Measurements from ENCODE around the gene TBX2.

TBX2 gene

DNA sequence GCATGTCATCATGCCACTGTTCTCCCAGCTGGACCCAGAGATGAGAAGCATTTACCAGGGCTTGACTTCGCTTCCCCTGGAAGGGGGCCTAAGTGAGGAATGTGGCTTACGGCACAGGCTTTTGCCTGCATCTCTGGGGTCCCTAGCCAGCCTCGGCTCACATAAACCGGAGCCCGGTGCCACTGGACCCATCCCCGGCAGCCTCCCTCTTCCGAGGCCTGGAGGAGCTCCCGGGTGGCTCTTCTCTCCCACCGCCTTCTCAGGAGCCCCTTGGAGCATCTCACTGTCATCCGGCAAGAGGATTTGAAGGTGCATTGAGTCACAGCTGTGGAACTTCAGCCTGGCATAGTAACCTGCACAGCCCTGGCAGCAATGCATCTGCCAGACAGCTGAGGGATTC, 29.9 kb upstream of the TBX2 start:
- DNase-seq: no peak

DNA sequence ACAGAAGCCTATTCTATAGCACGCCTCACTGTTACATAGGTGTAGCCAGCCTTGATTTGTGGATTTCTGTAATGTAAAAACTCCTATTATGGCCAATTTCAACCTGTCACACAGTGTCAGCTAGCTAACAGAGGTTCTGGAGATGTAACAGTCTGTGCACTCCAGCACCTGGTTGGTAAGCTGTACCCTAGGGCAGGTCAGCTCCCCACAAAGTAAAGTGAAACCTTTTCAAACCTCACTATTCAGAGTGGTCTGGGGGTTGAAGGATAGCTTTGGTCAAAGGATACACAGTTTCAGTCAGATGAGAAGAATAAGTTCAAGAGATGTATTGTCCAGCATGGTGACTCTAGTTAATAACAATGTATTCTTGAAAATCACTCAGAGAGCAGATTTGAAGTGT, 28.5 kb upstream of the TBX2 start:
- DNase-seq: no peak

DNA sequence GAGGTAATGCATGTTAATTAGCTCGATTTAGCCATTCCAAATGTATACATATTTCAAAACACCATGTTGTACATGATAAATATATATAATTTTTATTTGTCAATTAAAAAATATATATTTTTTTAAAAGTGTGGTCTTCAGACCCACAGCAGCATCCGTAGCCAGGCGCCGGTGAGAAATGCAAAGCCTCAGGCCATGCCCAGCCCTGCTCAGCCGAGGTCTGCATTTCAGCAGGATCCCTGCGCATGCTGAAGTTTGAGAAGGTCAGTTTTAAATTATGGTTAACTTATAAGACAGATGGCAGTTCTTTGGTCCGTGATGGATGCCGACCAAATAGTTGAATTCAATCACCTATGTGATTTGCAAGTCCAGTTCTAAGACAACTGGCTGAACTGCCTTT, 28.0 kb upstream of the TBX2 start:
- DNase-seq: no peak

DNA sequence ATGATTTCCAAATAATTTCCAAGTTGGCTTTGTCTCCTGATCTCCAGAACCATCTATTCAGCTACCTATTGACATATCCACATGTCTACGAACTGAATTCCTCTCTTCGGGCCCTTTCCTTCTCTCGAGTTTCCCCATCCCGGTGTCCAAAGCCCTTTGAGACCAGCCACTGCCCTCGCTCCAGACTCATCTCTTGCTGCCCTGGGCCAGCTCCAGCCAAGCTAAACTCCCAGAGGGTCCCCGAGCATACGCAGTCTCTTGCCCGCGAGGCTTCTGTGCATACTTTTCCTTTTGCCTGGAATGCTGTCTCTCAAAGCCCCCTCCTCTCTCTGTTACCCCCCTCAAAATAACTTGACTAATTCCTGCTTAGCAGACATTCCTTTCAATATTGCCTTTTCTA, 27.2 kb upstream of the TBX2 start:
- no peak for DNase-seq

DNA sequence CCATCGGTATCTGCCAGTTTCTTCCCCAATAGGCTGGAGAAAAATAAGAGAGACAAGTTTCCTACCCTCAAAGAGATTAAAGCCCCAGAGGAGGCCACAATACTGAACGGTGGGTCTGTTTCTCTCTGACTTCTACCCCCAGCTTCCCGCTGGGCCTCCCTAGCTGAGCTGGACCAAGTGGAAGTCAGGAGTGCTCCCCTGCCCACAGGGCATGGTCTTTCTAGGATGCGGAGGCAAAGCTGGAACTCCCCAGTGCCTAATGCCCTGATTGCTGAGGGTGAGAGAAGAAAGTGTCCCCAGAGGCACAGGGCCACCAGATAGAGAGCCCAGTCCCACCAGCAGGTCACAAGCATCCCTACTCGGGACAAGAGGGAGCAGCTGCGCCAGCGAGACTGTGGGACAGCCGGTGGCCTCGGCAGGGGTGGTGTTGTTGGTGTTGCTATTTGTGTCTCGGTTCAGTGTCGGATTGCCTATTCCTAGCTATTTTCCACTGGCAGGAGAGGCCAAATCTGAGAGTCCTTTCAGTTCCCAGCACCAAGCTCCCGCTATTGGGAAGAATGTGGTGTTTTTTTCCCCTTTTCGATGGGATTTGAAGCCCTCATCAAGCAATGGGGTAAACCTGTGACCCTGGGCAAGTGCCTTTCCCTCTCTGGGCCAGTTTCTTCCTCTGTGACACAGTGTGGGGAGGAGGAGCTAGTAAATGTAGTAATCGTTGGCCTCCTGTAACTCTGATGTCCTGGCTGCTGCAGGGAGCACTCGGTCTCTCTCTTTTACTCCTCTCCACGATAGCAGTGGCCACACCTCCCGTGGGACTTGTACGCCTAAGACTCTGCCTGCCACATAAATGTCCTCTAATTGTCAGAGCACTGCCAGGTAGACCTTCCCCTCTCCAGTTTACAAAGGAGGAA, 22.5 kb upstream of the TBX2 start:
- no peak for DNase-seq

DNA sequence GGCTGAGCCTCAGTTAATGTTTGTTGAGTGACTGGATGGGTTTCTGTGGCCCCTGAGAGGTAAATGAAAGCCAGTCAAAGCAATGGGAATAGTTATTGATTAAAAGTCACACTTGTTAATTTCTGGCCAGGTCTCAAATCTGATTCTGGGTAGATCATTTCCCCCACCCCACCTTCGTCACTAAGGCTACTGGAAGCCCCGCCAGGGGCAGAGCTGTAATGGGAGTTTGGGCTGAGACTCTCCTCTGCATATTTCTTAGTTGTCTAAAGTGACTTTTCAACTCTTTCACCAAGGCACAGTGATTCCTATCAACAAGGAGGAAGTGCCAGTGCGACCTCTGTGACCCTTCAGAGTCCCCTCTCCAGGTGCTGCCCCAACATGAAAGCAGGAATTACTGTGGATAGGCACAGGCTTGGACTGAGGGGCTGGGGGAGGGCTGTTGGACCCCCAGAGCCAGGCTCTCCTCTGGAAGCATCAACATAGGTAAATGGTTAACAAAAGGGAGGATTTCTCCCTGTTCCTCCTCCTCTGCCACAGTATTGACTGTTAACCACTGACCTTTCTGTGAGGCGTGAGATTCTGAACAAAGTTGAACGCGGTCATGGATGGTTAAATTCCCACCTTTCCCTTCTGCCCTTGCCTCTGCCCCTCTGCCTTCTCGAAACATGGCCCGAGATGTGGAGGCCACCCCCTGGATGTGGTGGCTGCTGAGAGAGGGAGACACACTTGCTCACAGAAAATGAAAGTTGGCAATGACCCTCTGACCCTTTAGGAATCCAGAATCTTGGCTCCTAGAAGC, 20.8 kb upstream of the TBX2 start:
- no peak for DNase-seq

DNA sequence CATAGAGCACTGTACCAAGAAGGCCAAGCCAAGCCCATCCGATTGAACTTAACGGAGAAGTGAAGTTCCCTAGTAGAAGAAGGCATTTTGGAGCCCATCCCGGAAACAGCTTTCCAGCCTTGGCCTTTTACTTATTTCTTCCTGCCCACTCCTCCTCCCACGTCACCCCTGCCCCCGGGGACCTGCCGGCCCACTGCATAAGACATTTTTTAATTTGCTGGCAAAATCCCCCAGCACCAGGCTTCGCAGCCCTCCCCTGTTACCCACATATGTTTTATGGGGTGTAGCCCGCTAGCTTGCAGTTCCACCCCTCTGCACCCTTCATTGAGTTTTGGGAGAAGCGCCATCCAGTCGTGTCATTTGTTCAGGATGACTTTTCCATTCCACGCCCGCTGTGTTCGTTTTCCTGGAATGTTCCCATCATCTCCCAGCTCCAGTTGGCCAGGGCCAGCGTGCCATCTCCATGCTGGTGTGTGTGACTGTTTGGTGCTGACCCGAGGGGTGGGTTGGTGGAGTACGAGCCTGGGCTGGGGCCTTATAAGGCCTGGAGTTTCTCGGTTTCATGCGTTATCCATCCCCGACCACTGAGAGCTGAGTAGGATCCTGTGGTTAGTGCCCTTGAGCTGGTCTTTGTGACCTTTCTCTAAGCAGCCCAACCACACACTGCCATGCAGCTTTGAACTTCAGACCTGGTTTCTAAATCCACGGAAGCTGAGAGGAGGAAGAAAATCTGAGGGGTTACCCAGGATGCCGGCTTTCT, 20.0 kb upstream of the TBX2 start:
- no peak for DNase-seq

DNA sequence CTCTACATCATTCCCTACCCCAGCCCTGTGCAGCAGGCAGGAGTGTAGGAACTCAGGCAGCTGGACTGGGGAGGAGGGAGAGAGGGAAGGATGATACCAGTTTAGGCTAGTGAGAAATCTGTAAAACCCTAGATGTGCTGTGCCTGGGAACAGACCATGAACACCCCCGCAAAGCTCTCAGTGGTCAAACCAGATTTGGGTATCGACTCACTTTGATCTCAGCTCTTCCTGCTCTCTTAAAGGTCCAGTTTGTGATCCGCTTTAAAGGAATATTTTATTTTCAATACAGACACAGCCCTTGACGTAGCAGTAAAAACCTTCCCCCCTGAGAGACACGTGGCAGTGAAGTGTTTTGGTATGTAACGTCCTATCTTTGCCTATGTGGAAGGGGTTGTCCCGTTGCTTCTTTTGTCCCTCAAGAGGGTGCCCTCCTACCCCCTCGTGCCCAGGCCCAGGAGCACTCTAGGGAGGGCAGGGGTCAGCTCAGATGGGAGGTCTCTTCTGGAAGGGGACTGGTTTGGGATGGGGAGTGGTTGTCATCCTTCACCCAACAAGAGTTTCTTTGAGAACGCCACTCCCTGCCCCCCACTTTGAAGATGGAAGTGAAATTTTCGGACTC, 19.3 kb upstream of the TBX2 start:
- no peak for DNase-seq

DNA sequence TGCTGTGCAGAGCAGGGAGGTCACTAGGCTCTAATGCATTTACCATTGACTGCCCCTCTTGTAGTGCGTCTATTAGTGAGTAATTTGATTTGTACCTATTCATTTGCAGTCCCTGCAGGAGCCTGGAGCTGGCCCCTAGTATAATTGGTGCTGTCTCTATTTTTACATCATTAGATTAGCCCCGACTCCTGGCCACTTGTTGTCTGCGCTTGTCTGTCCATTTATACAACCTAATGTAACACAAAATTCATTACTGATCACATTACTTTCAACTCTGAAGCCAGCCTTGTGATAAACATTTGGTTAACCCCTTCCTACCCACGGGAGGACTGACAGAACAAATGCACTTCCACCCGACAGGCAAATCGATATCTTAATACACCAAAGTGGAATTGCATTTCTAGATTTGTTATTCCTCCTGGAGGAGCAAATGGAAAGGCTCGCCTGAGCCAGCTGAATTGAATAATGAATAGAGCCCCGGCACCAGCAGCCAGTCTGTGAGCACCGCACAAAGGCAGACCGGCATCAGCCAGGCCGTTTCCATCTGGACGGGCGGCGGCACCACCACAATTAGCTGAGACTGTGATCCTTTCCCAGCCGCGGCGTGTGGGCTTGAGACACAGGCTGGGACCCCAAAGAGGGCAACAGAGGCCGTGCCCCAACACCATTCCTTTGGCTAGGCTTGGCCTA, 18.7 kb upstream of the TBX2 start:
- DNase-seq: no peak

DNA sequence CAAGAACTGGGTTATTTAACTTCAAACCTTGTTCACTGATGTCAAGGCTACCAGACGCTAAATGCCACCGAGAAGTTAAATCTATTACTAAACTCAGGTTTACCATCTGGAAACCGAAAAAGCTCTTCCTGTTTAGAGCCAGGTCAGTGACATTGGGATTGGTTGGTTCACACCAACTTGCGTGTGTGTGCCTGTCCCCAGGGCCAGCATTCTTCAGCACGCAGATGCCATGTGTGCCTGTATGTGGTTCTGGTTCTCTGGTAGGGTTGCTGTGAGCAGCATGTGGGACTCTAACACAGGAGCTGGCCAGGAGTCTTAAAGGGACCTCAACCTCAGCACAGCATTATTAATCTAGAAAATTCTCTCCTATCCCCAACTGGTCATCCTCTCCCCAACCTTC, 18.1 kb upstream of the TBX2 start:
- no peak for DNase-seq

DNA sequence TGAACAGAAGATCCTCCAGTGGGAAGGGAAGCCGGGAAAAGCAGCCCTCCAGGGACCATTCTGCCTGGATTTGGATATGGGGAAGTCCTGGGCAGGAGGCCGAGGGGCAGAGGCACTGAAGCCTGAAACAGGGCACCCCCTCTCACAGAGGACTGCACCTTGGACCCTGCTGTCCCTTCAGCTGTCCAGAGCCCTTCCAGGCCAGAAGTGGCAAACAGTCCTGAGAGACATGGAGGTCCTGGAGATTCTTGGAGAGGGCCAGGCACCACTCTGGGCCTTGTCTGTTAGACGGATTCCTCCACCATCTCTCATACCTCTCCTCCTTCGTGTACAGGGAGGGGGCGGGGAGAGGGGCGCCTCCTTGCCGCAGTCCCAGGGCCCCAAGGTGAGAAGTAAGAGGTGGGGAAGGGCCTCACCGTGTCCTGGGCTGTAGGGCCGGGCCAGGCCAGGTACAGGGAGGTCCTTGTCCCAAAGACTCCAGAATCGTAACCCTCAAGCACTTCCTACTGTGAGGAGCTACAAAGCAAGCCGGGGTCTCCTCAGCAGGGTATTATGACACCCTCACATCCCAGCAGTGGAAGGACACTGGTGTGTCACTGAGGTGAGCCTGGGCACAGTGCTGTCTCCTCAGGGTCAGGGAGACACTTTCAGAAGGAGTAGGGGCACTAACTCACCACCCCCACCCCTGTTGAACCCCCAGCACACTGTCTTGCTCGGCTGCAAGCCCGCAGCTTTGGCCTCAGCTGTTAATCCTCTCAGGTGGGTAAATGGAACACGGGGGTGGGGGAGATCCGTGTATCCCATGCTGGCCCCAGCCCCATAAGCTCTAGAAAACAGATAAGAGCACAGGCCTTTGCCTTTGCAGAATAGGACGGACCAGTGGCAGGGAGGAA, 16.6 kb upstream of the TBX2 start:
- DNase-seq: no peak

DNA sequence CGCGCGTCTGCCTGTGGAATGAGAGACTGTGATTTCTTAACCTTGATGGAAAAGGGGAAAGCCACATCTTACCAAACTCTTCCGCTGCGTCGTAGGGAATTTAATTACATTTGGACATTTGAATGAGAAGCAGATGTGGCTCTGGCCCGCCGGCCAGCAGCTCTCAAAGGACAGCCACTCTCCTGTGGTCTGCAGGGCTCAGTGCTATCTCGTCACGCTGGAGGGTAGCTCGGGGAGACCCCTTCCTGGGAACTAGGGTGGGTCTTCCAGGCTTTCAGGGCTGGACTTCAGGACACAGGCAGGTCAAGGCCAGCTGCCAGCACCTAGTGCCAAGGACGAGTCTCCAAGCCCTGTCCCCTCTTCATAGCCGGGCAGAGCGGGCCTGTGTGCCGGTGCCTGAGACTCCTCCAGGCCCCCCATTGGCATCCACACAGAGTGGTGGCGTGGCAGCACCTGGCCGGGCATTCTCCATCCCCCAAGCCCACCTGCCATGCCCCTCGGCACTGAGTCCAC, 15.9 kb upstream of the TBX2 start:
- no peak for DNase-seq

DNA sequence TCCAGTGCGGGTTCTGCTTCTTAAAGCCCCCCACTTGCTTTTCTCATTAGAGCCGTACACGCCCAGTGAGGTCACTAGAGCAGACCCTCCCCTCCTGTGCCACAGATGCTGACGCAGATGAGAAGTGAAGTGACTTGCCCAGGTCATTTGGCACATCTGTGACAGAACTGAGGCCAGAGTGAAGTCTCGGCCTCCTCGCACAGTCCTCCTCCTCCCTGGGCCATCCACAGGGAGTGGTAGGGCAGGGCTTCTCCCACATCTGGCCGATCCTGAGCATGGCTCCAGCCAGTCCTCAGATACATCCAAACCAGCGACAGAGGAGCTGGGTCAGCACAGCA, 15.3 kb upstream of the TBX2 start:
- DNase-seq: no peak

DNA sequence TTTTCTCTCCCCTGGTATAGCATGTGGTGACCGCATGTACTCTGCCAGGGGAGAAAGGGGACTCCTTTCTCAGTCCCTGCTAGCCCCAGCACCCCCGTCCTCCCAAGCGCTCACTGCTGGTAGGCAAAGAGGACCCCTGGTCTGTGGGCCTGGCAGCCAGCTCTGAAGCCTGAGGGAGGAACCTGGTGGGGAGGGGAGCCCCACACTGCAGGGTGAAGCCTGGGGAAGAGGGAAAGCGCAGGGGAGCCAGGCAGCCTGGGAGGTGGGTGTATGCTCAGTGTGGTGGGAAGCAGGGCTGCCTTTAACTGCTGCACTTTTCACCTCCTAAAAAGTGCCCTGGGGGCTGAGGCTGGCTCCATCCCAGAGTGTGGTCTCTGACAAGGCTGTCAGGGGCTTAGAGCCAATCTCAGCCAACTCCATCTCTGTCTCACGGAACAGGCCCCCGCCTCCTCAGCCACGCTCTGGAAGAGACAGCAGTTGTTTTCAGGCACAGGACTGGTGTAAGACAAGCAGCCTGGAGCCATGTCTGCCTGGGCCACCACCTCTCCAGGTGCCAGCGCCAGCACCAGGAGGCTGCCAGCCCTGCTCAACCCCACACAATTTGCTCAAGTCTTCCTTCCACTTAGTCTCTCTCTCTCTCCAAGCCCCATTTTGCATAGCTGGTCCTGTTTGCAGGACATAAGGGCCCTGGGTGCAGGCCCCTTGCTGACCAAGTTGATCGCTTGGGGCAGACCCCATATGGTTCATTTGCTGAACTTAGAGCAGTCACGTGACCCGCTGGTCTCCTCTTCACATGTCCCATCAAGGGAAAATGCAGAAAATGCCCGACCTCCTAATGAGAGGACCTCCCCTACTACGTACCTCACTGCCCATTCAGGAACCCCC, 14.7 kb upstream of the TBX2 start:
- no peak for DNase-seq

DNA sequence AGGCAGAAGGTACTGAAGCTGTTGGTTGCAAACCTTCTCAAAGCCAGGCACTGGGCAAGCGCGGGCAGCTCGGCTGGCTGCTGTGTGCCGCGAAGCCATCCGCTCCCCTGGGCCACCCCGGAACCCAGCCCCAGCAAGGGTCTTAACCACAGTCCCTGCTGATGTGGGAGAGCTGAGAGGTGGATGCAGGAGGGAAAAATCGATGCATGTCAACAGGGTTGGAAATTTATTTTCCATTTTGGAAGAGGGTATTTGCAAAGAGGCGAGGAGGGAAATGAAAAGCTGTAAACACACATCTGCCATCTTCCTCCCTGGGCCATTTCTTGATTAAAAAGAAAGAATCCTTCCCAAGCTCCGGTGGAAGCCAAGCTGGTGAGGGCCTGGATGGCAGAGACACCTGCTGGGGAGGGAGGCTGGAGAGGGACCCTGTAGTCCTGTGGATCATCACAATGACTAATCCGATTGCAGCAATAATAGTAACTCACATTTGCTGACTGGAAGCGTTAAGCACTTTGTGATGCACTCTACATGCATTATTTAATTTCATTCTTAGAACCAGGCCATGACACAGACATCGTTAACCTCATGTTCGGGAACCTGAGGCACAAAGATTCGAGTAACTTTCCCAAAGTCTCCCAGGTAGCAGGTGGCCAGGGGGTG, 13.9 kb upstream of the TBX2 start:
- DNase-seq: no peak

DNA sequence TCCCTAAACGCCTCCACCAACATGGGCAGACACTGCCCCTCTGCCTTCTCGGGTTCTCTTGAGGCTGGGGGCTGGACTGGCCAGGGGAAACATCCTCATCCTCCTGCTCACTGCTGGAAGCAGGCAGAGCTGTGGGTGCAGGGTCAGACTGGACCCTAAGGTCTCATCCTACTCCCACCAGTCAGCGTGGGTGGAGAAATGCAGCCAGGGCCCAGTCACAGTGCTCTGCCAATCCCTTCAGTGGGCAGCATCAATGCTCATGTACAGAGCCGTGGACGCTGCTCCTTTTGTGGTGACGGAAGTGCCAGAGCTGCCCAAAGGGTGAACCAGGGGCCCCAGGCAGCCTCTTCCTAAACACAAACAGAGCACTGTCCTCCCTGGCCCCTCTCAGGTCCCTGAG, 13.4 kb upstream of the TBX2 start:
- DNase-seq: no peak

DNA sequence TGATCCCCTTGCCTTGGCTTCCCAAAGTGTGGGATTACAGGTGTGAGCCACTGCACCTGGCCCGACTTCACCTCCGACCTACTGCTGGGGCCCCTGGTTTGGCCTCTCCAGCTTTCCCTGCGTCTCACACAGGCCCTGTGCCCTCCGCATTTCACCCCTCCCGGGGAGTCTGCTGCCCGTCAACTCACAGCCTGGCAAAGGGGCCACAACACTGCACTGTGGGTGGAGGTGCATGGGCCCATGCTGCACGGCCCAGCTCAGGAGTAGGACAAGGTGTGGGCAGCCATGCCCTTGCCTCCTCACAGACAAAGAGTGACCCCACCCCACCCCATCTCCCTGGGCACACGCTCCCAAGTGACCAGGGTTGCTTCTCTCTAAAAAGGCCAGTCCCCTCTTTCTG, 12.6 kb upstream of the TBX2 start:
- no peak for DNase-seq

DNA sequence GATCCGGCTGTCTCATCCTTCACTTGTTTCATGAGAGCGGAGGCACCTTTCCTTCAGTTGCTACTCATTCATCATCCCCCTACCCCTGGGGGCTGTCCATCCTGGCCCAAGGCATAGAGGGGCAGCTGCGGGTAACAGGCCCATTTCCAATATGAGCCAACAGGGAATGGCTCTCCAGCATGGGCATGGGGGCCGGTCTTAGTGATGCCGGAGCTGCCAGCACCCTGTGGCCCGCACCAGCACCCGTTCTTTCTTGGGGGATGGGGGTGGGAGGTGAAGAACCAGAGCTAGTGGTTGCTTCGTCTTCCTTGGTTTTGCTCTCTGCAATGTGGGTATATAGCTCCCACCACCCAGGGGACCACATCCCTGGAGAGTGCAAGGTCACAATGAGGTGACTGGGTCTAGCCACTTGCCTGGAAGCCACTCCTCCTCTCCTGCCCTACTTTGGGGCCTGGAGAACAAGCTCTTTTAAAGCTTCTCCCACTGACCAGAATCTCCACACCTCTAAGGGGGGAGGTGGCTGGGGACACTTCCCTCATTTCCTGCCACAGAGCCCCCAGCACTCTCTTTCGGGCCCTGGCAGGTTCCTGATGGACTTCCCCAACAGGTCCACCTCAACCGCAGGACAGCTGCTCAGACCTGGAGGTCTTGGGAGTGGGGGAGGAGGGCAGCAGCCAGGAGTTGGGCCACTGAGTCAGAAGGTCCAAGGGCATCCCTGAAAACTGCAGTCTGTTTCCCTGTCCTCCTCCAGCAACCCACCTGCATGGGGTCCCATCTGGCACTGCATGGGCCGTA, 11.9 kb upstream of the TBX2 start:
- no peak for DNase-seq
